C4-2B (cell line): ENCODE results near the gene ADAM12.

ENCODE experiments used
- H3K27ac ChIP-seq: fragments of 450-650 bp; 2 replicates; pipeline ENCODE4 v1.5.1; 2017
- CTCF ChIP-seq: fragments of 450-650 bp; conservative IDR thresholded peaks from 2 replicates; pipeline ENCODE4 v1.5.1; 2017; ENCODE audit warnings: mild to moderate bottlenecking
- ZFX ChIP-seq: fragments of 450-650 bp; IDR thresholded peaks from 2 replicates; pipeline ENCODE4 v1.6.1; 2017

Gene ADAM12

GRCh38 chr10:126245501-126245900, 142.8 kb downstream of the ADAM12 start:
- no peak for TF ChIP-seq CTCF
- H3K27ac ChIP-seq: no peak overlapping the region

- H3K27ac ChIP-seq: no peak overlapping the region
- TF ChIP-seq CTCF: no peak
- no peak for TF ChIP-seq ZFX
Observed at GRCh38 chr10:126243971-126244370, 144.3 kb downstream of the ADAM12 start.

GRCh38 chr10:126243306-126243705, 145.0 kb downstream of the ADAM12 start:
- TF ChIP-seq CTCF: no peak
- no peak for TF ChIP-seq ZFX
- H3K27ac ChIP-seq: no peak overlapping the region

- TF ChIP-seq ZFX (no peak), CTCF (no peak)
- no peak overlapping the region for H3K27ac ChIP-seq
Observed at GRCh38 chr10:126242397-126243260, 145.6 kb downstream of the ADAM12 start.

- TF ChIP-seq CTCF (no peak), ZFX (no peak)
- H3K27ac ChIP-seq: no peak overlapping the region
Observed at GRCh38 chr10:126240483-126240882, 147.8 kb downstream of the ADAM12 start.

- H3K27ac ChIP-seq: no peak overlapping the region
- TF ChIP-seq ZFX: no peak
- TF ChIP-seq CTCF: no peak
Observed at GRCh38 chr10:126239844-126240243, 148.4 kb downstream of the ADAM12 start.

GRCh38 chr10:126235979-126236851, 152.1 kb downstream of the ADAM12 start:
- no peak overlapping the region for H3K27ac ChIP-seq
- TF ChIP-seq CTCF: no peak
- no peak for TF ChIP-seq ZFX
